Stimulated activated CD4-positive, alpha-beta T cell treated with anti-CD3 and anti-CD28 coated beads, Interleukin-12 subunit alpha, Interleukin-12 subunit beta, amount 100 ng/mL, for 4 hours (primary cell): Measurements from ENCODE around the gene ASTN2.

Source experiments
- DNase-seq: peaks from one replicate; pipeline ENCODE4 v3.0.0-alpha.2; 2020

ASTN2 gene

GRCh38 chr9:116387934-116388698 lies 1026.7 kb downstream of the ASTN2 start:
- DNase-seq, result no peak

GRCh38 chr9:116383936-116384335 lies 1030.9 kb downstream of the ASTN2 start:
- DNase-seq, result no peak

- no peak for DNase-seq
Observed at GRCh38 chr9:116383133-116383532, 1031.7 kb downstream of the ASTN2 start.

- DNase-seq, result no peak
Observed at GRCh38 chr9:116382053-116382452, 1032.8 kb downstream of the ASTN2 start.

- DNase-seq, result no peak
Observed at GRCh38 chr9:116381350-116381749, 1033.5 kb downstream of the ASTN2 start.

- DNase-seq, result no peak
Observed at GRCh38 chr9:116380496-116380995, 1034.3 kb downstream of the ASTN2 start.

- DNase-seq, result no peak
Observed at GRCh38 chr9:116379821-116380220, 1035.0 kb downstream of the ASTN2 start.

GRCh38 chr9:116378873-116379272 lies 1036.0 kb downstream of the ASTN2 start:
- no peak for DNase-seq

GRCh38 chr9:116377179-116377798 lies 1037.6 kb downstream of the ASTN2 start:
- no peak for DNase-seq
